KOPT-K1 (cell line): ENCODE measurements around the gene ZNHIT3.
"Not testable (repeated sequence)": the region's sequence is repeated elsewhere in the genome, so short reads cannot be mapped to it uniquely, and the experiment has no call there.

ENCODE experiments used
- H3K27ac ChIP-seq: fragments of 200-600 bp; sonication (generic); 2 replicates; pipeline ENCODE4 v1.5.1; 2016; ENCODE audit warnings: antibody characterized with exemption, mild to moderate bottlenecking, low read depth, low read length; ENCODE audit not compliant: poor library complexity, severe bottlenecking
- H3K36me3 ChIP-seq: fragments of 200-600 bp; sonication (generic); 2 replicates; pipeline ENCODE4 v1.5.1; 2017; ENCODE audit warnings: antibody characterized with exemption, mild to moderate bottlenecking, low read length, moderate library complexity; ENCODE audit not compliant: insufficient read depth
- H3K9me3 ChIP-seq: fragments of 200-600 bp; sonication (generic); 2 replicates; pipeline ENCODE4 v1.5.1; 2017; ENCODE audit warnings: antibody characterized with exemption, low read length, mild to moderate bottlenecking; ENCODE audit not compliant: insufficient read depth, poor library complexity, severe bottlenecking

The ZNHIT3 gene

DNA sequence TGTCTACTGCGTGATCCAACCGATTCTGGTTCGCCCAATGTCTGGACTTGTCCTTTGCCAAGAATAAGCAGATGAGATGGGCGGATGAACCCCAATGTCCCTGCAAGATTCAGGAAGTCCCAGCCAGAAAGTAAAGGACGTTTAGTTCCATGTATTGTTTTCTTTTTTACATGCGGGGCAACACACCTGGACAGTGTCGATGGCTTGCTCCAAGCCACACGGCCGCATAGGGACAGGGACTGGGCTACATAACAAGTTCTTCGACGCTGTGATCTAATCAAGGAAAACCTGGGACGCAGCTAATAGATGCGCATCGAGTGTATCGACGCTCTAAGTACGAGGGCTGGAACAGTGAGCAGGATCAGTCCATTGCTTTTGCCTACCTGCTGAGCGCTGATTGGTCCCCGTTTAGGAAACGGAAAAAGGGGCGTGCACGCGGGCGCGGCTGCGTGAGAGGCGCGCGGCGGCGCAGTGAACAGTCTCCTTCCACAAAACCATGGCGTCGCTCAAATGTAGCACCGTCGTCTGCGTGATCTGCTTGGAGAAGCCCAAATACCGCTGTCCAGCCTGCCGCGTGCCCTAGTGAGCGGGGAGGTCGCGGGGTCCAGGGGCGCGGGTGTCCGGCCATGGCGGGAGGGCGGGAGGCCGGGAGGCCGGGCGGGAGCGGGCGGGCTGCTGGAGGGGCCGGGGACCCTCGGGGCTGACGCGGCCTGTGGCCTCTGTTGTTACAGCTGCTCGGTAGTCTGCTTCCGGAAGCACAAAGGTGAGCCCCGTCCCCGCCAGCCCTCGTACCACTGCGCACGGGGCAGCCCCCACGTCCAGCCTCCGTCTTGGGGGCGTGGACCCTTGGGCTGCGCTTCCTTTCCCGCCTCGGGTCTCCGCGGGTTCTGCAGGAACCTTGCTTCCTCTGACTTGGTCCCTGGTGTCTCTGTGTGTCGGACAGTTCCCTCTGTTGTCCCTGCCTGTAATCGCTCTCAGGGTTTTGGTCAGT is at the start of gene ZNHIT3:
ZNHIT3 (plus strand) TSS at position 478 of the 991 bp plus-strand sequence; CDS start at position 497, 19 bp downstream.
- H3K27ac ChIP-seq = peak within 1 kb of the TSS; percentile 71

DNA sequence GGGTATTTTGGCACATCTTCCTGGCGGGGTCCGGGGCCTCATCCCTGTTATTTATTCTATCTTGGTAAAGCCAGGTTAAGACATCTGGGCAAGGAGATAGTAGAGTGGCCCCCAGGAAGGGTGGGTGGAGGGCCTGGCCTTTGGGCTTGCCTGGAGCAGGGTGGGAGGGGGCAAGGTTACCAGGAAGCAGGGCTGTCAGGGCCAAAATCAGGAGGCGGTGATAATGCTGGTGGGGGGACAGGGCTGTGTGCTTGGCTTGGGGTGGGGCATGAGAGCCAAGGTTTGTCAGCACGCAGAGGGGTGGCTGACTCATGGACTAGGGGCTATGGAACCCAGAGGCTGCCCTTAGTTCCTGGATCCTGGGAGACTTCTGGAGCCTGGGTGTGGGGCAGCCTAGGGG is 44.7 kb upstream of the ZNHIT3 start:
- not testable (repeated sequence) for H3K9me3 ChIP-seq, H3K27ac ChIP-seq, H3K36me3 ChIP-seq

More for the DNA sequence above, at the start of gene ZNHIT3:
- Histone ChIP-seq H3K9me3 (no peaks in the 10 kb centered on the region), H3K36me3 (peaks cover 25% of the 10 kb centered on the region)

DNA sequence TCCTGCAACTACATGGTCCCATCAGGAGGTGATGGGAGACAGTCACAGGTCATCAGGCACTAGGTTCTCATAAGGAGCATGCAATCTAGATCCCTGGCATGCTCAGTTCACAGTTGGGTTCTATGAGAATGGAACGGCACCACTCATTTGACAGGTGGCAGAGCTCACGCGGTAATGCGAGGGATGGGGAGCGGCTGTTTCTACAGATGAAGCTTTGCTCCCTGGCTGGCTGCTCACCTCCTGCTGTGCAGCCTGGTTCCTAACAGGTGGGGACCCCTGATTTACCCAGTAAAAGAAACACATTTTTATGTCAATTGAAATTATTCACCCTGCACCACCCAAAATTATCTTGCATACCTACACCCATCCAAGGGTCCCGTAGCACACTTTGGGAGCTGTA is 42.7 kb upstream of the ZNHIT3 start:
- Histone ChIP-seq H3K27ac (no peak overlapping the region), H3K9me3 (no peaks in the 10 kb centered on the region), H3K36me3 (no peaks in the 10 kb centered on the region)

DNA sequence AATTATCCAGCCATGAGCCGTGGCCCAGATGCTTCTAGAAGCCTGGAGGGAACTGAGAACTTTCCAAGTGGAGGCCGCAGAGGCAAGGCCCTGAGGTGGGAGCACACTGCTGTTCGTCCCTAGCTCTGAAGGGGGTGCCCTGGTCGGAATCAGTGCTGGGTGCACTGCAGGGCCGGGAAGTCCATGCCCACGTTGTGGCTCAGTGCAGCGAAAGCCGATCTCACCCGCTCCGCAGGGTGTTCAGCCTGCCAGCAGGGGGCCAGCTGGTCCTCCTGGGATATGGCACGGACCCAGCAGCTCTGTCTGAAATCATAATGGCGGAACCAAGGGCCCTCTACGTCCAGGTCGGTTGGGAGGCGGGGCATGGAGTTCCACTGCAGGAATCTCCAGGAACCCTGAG is 36.5 kb upstream of the ZNHIT3 start:
- H3K36me3 ChIP-seq, H3K27ac ChIP-seq, H3K9me3 ChIP-seq: not testable (repeated sequence)

DNA sequence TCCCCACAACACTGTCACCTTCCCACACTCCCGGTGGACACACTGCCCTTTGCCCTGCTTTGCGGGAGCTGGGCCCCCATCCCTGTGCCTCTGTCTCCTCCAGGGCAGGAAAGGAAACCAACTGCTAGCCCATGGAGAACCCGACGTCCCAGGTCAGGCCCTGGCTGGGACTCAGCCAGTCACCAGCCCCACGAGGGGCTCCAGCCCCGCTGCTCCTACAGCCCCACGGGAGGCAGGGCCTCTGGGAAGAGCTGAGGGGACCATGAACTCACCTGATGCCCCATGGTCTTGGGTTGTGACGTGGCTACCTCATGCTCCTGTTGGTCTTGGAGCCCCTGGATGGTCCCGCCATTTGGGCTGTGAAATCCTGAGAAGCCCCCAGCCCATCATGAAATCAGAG is 33.6 kb upstream of the ZNHIT3 start:
- not testable (repeated sequence) for H3K9me3 ChIP-seq, H3K27ac ChIP-seq, H3K36me3 ChIP-seq

DNA sequence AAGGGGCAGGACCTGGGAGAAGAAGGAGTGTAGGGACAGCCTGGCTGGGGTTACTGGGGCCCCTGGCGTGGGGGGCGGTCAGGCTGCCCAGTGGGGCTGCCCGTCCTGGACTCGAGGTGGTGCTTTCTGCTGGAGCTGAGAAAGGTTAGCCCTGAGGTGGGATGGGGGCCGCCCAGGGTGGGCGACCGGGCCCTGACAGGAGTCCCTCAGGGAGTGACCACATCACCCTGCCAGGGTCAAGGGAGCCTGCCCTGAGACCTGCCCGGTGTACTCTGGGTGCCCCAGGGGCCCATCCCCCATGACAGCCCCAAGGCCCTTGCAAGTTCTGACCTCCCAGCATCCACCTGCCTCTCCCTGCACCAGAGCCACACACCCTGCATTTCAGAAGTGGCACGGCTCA is 28.8 kb upstream of the ZNHIT3 start:
- not testable (repeated sequence) for H3K36me3 ChIP-seq, H3K27ac ChIP-seq, H3K9me3 ChIP-seq

DNA sequence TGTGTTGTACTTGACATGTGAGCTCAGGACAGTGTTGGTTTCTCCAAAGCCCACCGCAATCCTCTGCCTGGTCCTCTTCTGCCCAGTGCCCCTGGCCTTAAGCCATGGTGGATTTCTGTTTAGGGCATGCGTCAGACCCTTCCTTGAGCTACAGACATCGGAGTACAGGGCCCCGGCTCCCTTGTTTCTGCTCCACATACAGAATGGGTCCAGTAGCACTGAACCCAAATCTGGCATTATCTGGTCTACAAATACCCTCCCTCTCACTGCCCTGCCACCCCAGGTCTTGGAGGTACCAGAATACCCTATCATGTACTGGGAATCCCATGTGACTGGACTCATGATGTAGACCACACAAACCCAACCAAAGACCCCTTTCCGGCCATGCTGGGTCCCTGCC is 27.4 kb upstream of the ZNHIT3 start:
- Histone ChIP-seq H3K9me3 (no peaks in the 10 kb centered on the region), H3K27ac (no peak overlapping the region), H3K36me3 (no peaks in the 10 kb centered on the region)

DNA sequence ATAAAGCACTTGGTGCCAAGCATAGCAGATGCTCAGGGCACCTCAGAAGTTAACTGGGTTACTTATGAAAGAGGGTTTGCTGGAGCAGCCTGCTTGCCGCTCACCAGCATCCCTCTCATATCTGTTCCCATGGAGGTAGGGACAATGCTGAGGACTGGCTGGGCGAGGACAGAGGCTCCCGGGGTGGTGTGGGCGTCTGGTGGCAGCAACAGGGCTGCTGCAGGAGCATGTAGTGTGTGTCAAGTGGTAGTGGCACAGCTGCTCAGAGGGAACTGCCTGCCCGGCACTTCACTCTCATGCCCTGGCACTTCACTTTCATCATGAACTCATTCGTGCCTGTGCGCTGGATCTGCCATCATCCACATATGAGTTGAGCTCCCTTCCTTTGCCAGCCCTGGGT is 26.9 kb upstream of the ZNHIT3 start:
- no peaks in the 10 kb centered on the region for H3K9me3 ChIP-seq
- no peaks in the 10 kb centered on the region for H3K36me3 ChIP-seq
- H3K27ac ChIP-seq = no peak overlapping the region

DNA sequence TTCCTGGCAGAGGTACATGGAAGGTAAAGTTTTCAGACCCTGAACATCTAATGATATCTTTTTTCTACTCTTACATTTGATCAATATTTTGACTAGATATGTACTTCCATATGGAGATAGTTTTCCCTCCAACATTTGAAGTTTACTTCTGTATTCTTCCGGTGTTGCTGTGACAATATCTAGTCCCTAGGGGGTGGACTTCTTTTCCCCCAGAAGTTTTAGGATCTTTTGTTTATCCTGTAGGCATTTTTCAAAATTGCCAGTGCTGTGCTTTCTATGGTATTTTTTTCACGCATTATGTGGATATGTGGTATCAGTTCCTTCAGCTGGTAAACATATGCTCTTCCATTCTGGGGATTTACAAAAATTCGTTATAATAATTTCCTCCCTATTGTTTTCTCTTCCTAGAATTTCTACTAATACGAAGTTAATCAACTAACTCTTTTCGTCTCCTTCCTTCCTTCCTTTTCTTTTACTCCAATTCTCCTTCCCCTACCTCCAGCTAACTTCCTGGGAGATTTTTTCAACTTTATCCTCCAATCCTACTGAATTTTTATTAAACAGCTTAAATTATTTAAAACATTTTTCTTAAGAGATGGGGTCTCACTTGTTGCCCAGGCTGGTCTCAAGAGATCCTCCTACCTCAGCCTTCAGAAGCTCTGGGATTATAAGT is 26.1 kb upstream of the ZNHIT3 start:
- Histone ChIP-seq H3K36me3 (no peaks in the 10 kb centered on the region), H3K9me3 (no peaks in the 10 kb centered on the region), H3K27ac (no peak overlapping the region)

DNA sequence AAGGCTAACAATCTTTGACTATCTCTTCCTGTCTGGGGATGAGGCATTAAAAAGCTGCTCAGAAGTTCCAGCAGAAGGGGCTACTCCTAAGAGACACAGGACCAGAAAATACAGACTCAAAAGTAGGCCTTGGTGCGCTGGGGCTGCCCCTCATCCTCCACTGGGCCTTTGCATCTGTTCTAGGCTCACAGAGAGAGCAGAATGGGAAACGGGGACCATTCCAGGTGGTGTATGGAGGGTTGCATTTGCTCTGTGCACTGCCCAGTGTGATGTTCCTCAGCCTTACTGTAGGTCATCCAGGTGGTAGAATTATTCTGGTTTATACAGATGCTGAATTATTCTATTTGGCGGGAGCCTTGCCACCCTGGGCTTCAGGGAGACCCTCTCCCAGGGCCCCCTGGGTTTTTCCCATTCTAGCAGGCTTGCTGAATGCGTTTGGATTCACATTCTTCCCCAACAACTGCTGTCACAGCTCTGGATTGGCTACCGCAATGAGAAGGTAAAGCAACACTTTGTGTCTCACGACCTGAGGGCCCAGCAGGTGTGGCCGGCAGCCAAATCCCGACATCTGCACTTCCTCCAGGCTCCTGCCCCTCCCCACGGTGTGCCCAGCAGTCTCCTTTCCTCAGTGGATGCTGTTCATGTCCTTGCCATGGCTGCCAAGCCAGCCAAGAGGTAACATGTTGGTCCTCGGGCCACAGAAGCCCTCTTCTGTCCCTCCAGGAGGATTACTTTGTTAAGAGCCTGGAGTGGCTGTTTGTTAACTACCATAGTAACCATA is 25.0 kb upstream of the ZNHIT3 start:
- H3K27ac ChIP-seq = no peak overlapping the region
- H3K9me3 ChIP-seq = no peaks in the 10 kb centered on the region
- H3K36me3 ChIP-seq = no peaks in the 10 kb centered on the region

DNA sequence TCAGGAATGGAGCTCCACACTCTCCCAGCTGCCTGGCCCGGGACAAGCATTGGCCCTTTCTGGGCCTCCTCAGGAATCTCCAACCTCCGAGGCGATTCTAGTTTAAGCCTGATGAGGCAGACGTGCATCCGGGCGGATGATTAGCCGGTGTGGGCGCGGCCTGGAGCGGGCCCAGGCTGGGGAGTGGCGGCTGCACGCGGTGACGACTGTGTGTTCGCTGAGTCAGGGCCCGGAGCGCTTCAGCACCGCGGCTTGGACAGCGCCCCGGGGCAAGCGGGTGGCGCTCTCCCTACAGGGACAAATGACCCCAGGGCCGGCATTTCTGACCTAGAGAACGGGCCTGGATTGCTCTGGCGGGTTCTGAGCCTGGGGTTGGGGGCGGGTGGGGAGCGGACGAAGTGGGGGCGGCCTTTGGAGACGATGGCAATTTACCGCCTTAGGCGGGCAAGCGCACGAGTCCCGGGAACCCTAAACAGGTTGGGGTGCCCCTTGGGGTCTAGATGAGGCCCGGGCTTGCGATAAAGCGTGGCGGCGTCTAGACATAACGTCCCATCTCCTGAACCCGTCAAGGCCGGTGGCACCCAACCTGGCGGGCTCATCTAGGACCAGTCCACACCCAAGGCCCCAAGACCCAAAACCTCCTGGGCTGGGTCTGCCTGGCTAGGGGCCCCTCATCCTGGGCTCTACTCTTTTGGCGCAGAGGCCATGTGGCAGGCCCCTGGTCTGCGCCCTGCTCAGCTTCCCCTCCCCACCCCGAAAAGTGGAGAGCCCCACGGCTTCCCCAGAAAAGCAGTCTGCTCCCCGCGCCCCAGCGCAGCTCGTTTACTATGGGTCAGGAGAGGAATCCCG is 22.3 kb upstream of the ZNHIT3 start:
- Histone ChIP-seq H3K27ac (no peak overlapping the region), H3K36me3 (no peaks in the 10 kb centered on the region), H3K9me3 (no peaks in the 10 kb centered on the region)

DNA sequence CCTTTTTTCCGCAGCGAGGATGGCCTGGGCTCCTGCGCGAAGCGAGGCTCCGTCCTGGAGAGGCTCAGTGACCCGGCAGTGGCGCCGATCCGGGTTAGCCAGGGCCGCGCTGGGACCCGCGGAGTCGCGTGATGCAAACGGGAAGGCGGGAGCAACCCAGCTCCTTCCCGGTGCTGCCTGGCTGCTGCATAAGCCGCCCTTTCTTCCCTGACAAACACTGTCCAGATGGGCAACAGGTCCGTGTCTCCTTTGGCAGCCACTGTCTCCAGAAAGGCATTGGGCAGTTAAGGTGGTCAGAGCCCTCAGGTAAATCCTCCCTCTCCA is 21.8 kb upstream of the ZNHIT3 start:
- Histone ChIP-seq H3K36me3 (no peaks in the 10 kb centered on the region), H3K9me3 (no peaks in the 10 kb centered on the region), H3K27ac (no peak overlapping the region)

DNA sequence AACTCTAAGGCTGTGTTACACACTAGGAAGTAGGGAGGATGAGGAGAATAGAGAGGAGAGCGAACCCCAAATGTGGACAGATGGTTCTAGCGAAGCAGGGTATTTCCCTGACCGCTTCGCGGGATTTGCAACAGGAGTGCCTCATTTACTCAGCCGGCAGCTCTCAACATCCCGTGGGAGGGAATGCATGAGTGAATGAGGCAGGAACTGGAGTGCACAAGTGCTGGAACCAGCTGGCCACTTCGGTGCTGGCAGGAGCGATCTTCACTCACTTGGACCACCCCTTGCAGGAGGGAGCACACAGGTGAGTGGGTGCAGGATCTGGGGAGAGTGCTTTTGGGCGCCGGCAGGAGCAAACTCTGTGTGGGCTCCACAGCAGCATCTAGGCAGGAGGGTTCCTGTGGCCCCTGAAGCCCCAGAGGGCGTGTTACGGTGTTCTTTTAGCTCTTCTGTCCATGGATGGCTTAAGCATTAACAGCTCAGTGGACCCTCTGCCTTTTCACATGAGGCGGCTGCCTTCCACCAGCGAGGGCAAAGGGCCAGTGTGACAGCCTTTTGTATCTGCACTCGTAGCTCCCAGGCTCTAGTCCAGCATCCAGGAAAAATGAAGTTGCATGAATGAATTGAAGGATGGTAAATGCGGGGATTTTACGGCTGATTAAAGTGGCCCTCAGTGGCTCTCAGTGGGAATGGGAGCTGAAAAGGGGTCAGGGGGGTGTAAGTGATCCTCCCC is 17.4 kb upstream of the ZNHIT3 start:
- no peak overlapping the region for H3K27ac ChIP-seq
- H3K9me3 ChIP-seq = no peaks in the 10 kb centered on the region
- no peaks in the 10 kb centered on the region for H3K36me3 ChIP-seq

DNA sequence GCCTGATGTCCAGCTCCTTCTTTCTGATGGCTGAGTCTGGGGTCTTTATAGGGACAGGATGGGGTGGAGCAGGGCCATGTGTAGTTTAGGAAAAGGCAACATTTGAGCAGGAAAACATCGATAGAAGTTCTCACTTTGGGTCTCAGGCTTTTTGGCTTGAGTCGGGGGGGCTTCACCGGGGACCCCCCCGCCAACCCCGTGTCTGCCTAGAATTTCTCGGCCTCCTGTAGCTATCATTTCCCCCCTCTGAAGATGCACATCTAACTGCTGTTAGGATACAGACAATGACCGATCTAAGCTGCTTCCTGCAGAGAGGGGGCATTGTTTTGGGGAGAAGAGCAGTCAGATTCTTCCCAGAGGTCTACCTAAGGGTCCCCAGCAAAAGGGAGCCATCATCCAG is 16.7 kb upstream of the ZNHIT3 start:
- Histone ChIP-seq H3K9me3 (no peaks in the 10 kb centered on the region), H3K27ac (no peak overlapping the region), H3K36me3 (no peaks in the 10 kb centered on the region)
